GM12875 (cell line): ENCODE data around the gene PKMYT1.

Experiments used
- H3K4me3 ChIP-seq: one replicate; pipeline ENCODE4 v1.5.1; 2011; ENCODE audit warnings: low read depth, low read length, control low read depth
- CTCF ChIP-seq: IDR thresholded peaks from 2 replicates; pipeline ENCODE4 v1.5.1; 2011; ENCODE audit warnings: low read depth, mild to moderate bottlenecking, control low read depth, inconsistent platforms, low read length, moderate library complexity, borderline replicate concordance; ENCODE audit not compliant: insufficient read depth

PKMYT1 gene

GRCh38 chr16:2963074-2963722, 17.0 kb downstream of the PKMYT1 start:
- peak overlapping the region; percentile 54 for H3K4me3 ChIP-seq
- TF ChIP-seq CTCF = no peak

GRCh38 chr16:2962334-2963073, 17.7 kb downstream of the PKMYT1 start:
- peak overlapping the region; percentile 23 for H3K4me3 ChIP-seq
- TF ChIP-seq CTCF = no peak

DNA sequence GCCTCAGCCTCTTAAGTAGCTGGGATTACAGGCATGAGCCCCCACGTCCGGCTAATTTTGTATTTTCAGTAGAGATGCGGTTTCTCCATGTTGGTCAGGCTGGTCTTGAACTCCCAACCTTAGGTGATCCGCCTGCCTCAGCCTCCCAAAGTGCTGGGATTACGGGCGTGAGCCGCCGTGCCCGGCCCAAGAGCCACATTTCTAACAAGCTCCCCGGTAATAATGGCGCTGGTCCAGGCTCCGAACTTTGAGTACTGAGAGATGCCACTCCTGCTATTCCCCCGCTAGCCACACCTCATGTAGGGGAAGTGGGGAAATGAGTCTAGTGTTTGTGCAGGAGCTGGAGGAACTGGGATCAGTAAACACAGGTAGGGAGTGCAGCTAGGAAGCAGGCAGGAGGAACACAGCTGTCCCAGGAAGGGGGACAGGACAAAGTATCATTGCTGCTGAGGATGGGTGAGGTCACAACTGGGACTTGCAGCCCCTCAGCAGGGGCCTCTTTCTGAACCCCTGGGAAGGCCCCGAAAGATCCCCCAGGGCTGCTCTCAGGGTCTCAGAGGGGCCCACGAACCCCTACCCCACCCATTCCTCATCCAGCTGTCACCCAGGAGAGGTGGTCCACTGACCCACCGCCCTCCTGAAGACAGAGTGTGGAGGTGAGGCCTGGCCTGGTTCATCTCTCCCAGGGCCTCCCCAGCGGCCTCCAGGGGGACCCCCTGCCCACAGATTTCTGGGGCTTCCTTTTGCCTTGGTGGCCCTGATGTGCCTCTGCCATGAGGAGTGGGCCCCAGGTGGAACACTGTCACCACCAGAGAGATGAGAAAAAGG, 19.8 kb downstream of the PKMYT1 start:
- TF ChIP-seq CTCF = no peak
- no peak overlapping the region for H3K4me3 ChIP-seq

DNA sequence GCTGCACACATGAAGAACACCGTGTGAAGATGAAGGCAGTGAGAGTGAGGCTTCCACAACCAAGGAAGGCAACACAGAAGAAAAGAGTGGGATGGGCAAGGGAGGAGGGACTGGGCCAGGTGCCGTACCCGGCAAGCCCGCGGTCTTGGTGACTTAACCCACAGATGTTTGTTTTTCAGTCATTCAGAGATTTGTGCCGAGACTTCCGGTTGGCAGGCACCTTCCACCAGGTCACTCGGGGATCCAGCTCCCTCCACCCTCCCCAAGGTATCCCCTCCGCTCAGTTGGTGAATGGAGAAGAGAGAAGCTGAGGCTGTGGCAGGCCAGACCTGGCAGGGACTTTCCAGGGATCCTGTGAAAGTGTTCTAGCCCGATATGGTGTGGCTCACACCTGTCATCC, 21.0 kb downstream of the PKMYT1 start:
- no peak for TF ChIP-seq CTCF
- no peak overlapping the region for H3K4me3 ChIP-seq

DNA sequence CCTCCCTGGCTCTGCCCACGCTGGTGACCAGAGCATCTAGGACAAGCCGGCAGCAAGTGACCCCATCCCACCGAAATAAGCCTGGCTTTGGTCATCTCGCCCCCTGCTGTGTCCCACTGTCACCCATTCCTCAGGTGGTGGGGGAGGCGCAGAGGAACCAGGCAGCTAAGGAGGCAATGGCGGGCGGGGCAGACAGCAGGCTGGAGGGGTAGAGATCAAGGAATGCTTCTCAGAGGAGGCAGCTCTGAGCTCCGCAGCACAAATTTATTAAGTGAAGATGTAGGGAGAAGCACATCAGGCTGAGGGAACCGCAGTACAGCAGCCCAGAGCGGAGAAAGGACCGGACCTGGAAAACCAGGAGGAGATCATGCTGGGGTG, 23.7 kb downstream of the PKMYT1 start:
- H3K4me3 ChIP-seq = no peak overlapping the region
- TF ChIP-seq CTCF = no peak

DNA sequence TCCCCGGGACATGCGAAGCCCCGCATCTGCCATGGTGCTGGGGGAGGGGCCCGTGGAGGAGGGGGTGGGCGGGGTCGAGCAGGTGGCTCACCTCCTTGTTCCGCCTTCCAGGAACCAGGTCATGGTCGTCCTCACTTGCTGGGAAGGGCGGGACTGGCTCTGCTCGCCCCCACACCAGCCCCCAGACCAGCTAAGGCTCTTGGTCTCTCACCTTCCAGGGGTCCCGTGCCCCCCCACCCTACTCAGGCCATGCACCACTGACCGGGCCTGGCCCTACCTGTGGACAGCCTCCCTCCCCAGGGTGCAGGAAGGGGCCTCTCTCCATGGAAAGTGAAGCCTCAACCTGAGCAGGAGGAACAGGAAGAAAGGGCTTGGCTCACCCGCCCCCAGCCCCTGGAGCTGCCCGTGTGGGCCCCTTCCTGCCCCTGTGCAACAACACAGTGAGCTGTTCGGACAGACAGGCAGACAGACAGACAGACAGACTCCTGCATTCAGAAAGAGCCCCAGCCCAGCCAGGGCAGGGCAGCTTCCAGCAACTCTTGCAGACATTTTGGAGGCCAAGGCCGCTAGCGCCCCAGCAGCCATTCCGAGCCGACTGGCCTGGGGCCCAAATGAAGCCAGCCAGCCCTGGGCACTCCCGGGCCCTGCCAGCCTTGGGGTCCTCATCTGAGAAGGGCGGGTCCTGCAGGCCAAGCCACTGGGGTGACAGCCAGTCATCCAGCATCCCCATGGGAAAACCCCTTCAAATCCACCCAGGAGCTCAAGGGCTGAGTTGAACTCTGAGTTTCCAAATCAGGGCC, 24.3 kb downstream of the PKMYT1 start:
- no peak for TF ChIP-seq CTCF
- H3K4me3 ChIP-seq = no peak overlapping the region
